ENCODE results near the gene CRYGC. TPM values are rescaled to one million over a fixed set of nuclear protein-coding genes. Genes with fewer than 3 reads are reported as not detected.

CRYGC gene
- total RNA-seq, 1 donor from 2014 or later = not detected

DNA sequence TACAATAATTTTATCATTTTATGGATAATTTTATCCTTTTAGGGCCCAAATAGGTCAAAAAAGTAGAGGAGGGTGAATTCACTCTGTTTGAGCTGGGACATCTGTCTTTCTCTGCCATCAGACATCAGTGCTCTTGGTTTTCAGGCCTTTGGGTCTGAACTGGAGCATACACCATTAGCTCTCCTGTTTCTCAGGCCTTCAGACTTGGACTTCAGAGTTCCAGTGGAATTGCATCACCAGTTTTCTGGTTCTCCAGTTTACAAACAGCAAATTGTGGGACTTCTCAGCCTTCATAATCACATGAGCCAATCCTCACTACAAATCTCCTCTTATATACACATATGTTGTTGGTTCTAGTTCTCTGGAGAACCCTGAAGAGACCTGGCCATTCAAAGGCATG lies 39.2 kb downstream of the CRYGC start:
- no peak overlapping the region for H3K4me3 Mint-ChIP-seq
- H3K9me3 ChIP-seq (ENCODE audit: low read depth) = no peaks in the 10 kb centered on the region
- no peak overlapping the region for H3K27ac ChIP-seq
- no peaks in the 10 kb centered on the region for H3K36me3 Mint-ChIP-seq
- H3F3A ChIP-seq (ENCODE audit: low read depth) = no peaks in the 10 kb centered on the region
- H3K27me3 Mint-ChIP-seq (ENCODE audit: insufficient read depth, low read depth) = no peaks in the 10 kb centered on the region
- peaks cover 2% of the 10 kb centered on the region for H3K9me3 Mint-ChIP-seq
- H3K27me3 ChIP-seq = no peaks in the 10 kb centered on the region
- H3K4me2 ChIP-seq = no peak overlapping the region
- no peaks in the 10 kb centered on the region for H3K79me2 ChIP-seq (ENCODE audit: low read depth)
- H3K9ac ChIP-seq = no peak overlapping the region
- H3K4me3 ChIP-seq = no peak overlapping the region
- TF ChIP-seq, protein P1, sequence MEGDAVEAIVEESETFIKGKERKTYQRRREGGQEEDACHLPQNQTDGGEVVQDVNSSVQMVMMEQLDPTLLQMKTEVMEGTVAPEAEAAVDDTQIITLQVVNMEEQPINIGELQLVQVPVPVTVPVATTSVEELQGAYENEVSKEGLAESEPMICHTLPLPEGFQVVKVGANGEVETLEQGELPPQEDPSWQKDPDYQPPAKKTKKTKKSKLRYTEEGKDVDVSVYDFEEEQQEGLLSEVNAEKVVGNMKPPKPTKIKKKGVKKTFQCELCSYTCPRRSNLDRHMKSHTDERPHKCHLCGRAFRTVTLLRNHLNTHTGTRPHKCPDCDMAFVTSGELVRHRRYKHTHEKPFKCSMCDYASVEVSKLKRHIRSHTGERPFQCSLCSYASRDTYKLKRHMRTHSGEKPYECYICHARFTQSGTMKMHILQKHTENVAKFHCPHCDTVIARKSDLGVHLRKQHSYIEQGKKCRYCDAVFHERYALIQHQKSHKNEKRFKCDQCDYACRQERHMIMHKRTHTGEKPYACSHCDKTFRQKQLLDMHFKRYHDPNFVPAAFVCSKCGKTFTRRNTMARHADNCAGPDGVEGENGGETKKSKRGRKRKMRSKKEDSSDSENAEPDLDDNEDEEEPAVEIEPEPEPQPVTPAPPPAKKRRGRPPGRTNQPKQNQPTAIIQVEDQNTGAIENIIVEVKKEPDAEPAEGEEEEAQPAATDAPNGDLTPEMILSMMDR (IDR thresholded peaks at IDR 0.05) = no peak
- no peak for TF ChIP-seq EZH2 (IDR thresholded peaks at IDR 0.05)
- no peak for TF ChIP-seq EZH2phosphoT487 (IDR thresholded peaks at IDR 0.05)
- no peaks in the 10 kb centered on the region for H3K4me1 Mint-ChIP-seq
- no peak for DNase-seq (ENCODE audit: low spot score)
- no peak overlapping the region for H3K27ac Mint-ChIP-seq
- no peaks in the 10 kb centered on the region for H4K20me1 ChIP-seq (ENCODE audit: low read depth)
- H3K36me3 ChIP-seq = no peaks in the 10 kb centered on the region
- no peak overlapping the region for H2AFZ ChIP-seq (replicated peaks)
- no peaks in the 10 kb centered on the region for H3K4me1 ChIP-seq

DNA sequence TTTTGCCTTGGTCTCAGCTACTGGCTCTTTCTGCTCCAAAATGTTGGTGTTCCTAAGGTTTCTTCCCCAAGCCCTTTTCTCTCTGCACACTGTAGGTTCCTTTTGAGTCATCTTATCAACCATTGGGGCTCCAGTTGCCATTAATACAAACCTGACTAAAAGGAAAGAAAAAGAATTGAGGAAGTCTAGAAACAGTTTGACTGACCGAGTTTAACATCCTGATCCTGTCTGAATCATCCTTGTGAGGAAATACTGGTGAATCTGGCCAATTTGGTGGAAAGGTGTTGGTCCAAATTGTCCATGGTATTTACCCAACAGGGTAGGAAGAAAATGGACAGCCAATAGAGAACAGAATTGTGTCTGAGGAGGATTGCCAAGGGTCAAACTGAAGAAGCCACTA lies 43.6 kb downstream of the CRYGC start:
- H3K4me1 ChIP-seq = no peaks in the 10 kb centered on the region

DNA sequence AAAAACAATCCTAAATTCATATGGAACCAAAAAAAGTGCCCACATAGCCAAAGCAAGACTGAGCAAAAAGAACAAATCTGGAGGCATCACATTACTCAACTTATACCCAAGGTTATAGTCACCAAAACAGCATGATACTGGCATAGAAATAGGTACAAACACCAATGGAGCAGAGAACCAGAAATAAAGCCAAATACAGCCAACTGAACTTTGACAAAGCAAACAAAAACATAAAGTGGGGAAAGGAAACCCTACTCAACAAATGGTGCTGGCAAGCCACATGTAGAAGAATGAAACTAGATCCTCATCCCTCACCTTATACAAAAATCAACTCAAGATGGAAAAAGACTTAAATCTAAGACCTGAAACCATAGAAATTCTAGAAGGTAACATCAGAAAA lies 45.8 kb downstream of the CRYGC start:
- H3K4me2 ChIP-seq = no peak overlapping the region
- H3K9me3 ChIP-seq (ENCODE audit: low read depth) = no peaks in the 10 kb centered on the region
- no peak overlapping the region for H2AFZ ChIP-seq (replicated peaks)
- H3K36me3 ChIP-seq = no peaks in the 10 kb centered on the region
- H3K4me1 Mint-ChIP-seq = no peaks in the 10 kb centered on the region
- no peaks in the 10 kb centered on the region for H3K36me3 Mint-ChIP-seq
- no peak overlapping the region for H3K4me3 Mint-ChIP-seq
- no peak for DNase-seq (ENCODE audit: low spot score)
- TF ChIP-seq EZH2 (IDR thresholded peaks at IDR 0.05) = no peak
- TF ChIP-seq EZH2phosphoT487 (IDR thresholded peaks at IDR 0.05) = no peak
- TF ChIP-seq, protein P1 (IDR thresholded peaks at IDR 0.05) = no peak
- H3K27ac ChIP-seq = no peak overlapping the region
- H3K9ac ChIP-seq = no peak overlapping the region
- H3K27ac Mint-ChIP-seq = no peak overlapping the region
- H3K9me3 Mint-ChIP-seq = peaks cover 10% of the 10 kb centered on the region
- no peaks in the 10 kb centered on the region for H3F3A ChIP-seq (ENCODE audit: low read depth)
- H3K79me2 ChIP-seq (ENCODE audit: low read depth) = no peaks in the 10 kb centered on the region
- no peaks in the 10 kb centered on the region for H3K27me3 ChIP-seq
- H4K20me1 ChIP-seq (ENCODE audit: low read depth) = no peaks in the 10 kb centered on the region
- H3K27me3 Mint-ChIP-seq (ENCODE audit: insufficient read depth, low read depth) = peaks cover 2% of the 10 kb centered on the region
- H3K4me3 ChIP-seq = no peak overlapping the region
- no peaks in the 10 kb centered on the region for H3K4me1 ChIP-seq

More for the DNA sequence above, 43.6 kb downstream of the CRYGC start:
- Mint-ChIP-seq H3K4me1 (no peaks in the 10 kb centered on the region), H3K27me3 (ENCODE audit: insufficient read depth, low read depth) (no peaks in the 10 kb centered on the region), H3K9me3 (peaks cover 8% of the 10 kb centered on the region), H3K4me3 (no peak overlapping the region), H3K27ac (no peak overlapping the region), H3K36me3 (no peaks in the 10 kb centered on the region)
- no peak overlapping the region for H3K4me3 ChIP-seq
- no peak overlapping the region for H2AFZ ChIP-seq (replicated peaks)
- no peaks in the 10 kb centered on the region for H3K79me2 ChIP-seq (ENCODE audit: low read depth)
- H3K4me2 ChIP-seq = no peak overlapping the region
- no peaks in the 10 kb centered on the region for H3K27me3 ChIP-seq
- no peaks in the 10 kb centered on the region for H3K9me3 ChIP-seq (ENCODE audit: low read depth)
- H3K9ac ChIP-seq = no peak overlapping the region
- no peak overlapping the region for H3K27ac ChIP-seq
- H3F3A ChIP-seq (ENCODE audit: low read depth) = no peaks in the 10 kb centered on the region
- no peaks in the 10 kb centered on the region for H3K36me3 ChIP-seq
- H4K20me1 ChIP-seq (ENCODE audit: low read depth) = no peaks in the 10 kb centered on the region
- no peak for DNase-seq (ENCODE audit: low spot score)
- no peak for TF ChIP-seq EZH2phosphoT487 (IDR thresholded peaks at IDR 0.05)
- TF ChIP-seq EZH2 (IDR thresholded peaks at IDR 0.05) = no peak
- TF ChIP-seq, protein P1 (IDR thresholded peaks at IDR 0.05) = no peak

Other genes with a start within 250 kb of the CRYGC start
- 15.1 and 19.5 TPM in 2 replicates for gene PLEKHM3, start 104.3 kb downstream of the CRYGC start, total RNA-seq (ENCODE audit: low replicate concordance)
- not detected in 2 replicates for gene CRYGD, start 5.3 kb downstream of the CRYGC start, total RNA-seq (ENCODE audit: low replicate concordance)
- gene CRYGB, start 16.3 kb upstream of the CRYGC start, total RNA-seq (ENCODE audit: low replicate concordance) = 0.65 TPM in 1 of 2 replicates, not detected in the other
- not detected in 2 replicates for gene CRYGA, start 33.8 kb upstream of the CRYGC start, total RNA-seq (ENCODE audit: low replicate concordance)
- gene C2orf80, start 60.2 kb upstream of the CRYGC start, total RNA-seq (ENCODE audit: low replicate concordance) = 0.81 TPM in 1 of 2 replicates, not detected in the other
- 236 and 308 TPM in 2 replicates for gene IDH1, start 125.2 kb upstream of the CRYGC start, total RNA-seq (ENCODE audit: low replicate concordance)
- 44.0 and 51.6 TPM in 2 replicates for gene PIKFYVE, start 136.4 kb upstream of the CRYGC start, total RNA-seq (ENCODE audit: low replicate concordance)

All from neural progenitor cell (in vitro differentiated cells).